ENCODE measurements around the gene PLCXD3. TPM values are rescaled to one million over a fixed set of nuclear protein-coding genes. Genes with fewer than 3 reads are reported as not detected.

Gene PLCXD3
- total and polyA plus RNA-seq, 2 of the 8 experiments (the other 6 are each of a cell fraction or from before 2014, with no cell fraction given) = 0.03 to 0.07 TPM

DNA sequence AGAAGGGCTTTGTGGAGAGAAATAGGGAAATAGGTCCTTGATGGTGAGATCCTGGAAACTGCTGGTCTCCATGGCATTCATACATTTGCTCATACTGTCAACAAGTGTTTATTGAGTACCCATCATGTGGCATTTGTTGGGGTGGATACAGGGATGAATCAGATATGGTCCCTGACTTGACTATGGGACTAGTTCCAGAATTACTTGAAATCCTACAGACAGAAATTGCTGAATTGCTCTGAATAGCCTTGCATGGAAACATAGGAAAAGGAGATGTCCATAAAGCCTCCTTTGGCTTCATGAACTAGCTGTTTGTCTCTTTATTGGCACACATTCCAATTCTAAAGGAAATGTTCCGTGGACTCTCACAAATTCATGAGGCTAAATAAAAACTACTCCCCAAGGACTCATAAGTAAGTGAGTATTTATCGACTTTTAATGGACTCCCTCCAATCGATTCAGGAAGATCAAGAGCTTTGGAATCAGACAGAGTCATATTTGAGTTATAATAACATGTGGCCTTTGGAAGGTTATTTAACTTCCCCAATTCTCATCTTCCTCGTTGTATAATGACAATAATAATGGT lies 174.7 kb downstream of the PLCXD3 start (continued):
- TF ChIP-seq, protein P1, sequence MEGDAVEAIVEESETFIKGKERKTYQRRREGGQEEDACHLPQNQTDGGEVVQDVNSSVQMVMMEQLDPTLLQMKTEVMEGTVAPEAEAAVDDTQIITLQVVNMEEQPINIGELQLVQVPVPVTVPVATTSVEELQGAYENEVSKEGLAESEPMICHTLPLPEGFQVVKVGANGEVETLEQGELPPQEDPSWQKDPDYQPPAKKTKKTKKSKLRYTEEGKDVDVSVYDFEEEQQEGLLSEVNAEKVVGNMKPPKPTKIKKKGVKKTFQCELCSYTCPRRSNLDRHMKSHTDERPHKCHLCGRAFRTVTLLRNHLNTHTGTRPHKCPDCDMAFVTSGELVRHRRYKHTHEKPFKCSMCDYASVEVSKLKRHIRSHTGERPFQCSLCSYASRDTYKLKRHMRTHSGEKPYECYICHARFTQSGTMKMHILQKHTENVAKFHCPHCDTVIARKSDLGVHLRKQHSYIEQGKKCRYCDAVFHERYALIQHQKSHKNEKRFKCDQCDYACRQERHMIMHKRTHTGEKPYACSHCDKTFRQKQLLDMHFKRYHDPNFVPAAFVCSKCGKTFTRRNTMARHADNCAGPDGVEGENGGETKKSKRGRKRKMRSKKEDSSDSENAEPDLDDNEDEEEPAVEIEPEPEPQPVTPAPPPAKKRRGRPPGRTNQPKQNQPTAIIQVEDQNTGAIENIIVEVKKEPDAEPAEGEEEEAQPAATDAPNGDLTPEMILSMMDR (IDR thresholded peaks at IDR 0.05; ENCODE audit: control extremely low read depth in 1 of 3, insufficient read depth in 1 of 3, low read depth in 1 of 3, low read length in 3 of 3) = no peak
- no peak for TF ChIP-seq ASH2L (IDR thresholded peaks at IDR 0.05; ENCODE audit: low read length)
- TF ChIP-seq, protein P2, sequence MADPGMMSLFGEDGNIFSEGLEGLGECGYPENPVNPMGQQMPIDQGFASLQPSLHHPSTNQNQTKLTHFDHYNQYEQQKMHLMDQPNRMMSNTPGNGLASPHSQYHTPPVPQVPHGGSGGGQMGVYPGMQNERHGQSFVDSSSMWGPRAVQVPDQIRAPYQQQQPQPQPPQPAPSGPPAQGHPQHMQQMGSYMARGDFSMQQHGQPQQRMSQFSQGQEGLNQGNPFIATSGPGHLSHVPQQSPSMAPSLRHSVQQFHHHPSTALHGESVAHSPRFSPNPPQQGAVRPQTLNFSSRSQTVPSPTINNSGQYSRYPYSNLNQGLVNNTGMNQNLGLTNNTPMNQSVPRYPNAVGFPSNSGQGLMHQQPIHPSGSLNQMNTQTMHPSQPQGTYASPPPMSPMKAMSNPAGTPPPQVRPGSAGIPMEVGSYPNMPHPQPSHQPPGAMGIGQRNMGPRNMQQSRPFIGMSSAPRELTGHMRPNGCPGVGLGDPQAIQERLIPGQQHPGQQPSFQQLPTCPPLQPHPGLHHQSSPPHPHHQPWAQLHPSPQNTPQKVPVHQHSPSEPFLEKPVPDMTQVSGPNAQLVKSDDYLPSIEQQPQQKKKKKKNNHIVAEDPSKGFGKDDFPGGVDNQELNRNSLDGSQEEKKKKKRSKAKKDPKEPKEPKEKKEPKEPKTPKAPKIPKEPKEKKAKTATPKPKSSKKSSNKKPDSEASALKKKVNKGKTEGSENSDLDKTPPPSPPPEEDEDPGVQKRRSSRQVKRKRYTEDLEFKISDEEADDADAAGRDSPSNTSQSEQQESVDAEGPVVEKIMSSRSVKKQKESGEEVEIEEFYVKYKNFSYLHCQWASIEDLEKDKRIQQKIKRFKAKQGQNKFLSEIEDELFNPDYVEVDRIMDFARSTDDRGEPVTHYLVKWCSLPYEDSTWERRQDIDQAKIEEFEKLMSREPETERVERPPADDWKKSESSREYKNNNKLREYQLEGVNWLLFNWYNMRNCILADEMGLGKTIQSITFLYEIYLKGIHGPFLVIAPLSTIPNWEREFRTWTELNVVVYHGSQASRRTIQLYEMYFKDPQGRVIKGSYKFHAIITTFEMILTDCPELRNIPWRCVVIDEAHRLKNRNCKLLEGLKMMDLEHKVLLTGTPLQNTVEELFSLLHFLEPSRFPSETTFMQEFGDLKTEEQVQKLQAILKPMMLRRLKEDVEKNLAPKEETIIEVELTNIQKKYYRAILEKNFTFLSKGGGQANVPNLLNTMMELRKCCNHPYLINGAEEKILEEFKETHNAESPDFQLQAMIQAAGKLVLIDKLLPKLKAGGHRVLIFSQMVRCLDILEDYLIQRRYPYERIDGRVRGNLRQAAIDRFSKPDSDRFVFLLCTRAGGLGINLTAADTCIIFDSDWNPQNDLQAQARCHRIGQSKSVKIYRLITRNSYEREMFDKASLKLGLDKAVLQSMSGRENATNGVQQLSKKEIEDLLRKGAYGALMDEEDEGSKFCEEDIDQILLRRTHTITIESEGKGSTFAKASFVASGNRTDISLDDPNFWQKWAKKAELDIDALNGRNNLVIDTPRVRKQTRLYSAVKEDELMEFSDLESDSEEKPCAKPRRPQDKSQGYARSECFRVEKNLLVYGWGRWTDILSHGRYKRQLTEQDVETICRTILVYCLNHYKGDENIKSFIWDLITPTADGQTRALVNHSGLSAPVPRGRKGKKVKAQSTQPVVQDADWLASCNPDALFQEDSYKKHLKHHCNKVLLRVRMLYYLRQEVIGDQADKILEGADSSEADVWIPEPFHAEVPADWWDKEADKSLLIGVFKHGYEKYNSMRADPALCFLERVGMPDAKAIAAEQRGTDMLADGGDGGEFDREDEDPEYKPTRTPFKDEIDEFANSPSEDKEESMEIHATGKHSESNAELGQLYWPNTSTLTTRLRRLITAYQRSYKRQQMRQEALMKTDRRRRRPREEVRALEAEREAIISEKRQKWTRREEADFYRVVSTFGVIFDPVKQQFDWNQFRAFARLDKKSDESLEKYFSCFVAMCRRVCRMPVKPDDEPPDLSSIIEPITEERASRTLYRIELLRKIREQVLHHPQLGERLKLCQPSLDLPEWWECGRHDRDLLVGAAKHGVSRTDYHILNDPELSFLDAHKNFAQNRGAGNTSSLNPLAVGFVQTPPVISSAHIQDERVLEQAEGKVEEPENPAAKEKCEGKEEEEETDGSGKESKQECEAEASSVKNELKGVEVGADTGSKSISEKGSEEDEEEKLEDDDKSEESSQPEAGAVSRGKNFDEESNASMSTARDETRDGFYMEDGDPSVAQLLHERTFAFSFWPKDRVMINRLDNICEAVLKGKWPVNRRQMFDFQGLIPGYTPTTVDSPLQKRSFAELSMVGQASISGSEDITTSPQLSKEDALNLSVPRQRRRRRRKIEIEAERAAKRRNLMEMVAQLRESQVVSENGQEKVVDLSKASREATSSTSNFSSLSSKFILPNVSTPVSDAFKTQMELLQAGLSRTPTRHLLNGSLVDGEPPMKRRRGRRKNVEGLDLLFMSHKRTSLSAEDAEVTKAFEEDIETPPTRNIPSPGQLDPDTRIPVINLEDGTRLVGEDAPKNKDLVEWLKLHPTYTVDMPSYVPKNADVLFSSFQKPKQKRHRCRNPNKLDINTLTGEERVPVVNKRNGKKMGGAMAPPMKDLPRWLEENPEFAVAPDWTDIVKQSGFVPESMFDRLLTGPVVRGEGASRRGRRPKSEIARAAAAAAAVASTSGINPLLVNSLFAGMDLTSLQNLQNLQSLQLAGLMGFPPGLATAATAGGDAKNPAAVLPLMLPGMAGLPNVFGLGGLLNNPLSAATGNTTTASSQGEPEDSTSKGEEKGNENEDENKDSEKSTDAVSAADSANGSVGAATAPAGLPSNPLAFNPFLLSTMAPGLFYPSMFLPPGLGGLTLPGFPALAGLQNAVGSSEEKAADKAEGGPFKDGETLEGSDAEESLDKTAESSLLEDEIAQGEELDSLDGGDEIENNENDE (IDR thresholded peaks at IDR 0.05; ENCODE audit: insufficient replicate concordance, low read length) = no peak
- TF ChIP-seq, protein P3, sequence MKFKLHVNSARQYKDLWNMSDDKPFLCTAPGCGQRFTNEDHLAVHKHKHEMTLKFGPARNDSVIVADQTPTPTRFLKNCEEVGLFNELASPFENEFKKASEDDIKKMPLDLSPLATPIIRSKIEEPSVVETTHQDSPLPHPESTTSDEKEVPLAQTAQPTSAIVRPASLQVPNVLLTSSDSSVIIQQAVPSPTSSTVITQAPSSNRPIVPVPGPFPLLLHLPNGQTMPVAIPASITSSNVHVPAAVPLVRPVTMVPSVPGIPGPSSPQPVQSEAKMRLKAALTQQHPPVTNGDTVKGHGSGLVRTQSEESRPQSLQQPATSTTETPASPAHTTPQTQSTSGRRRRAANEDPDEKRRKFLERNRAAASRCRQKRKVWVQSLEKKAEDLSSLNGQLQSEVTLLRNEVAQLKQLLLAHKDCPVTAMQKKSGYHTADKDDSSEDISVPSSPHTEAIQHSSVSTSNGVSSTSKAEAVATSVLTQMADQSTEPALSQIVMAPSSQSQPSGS (IDR thresholded peaks at IDR 0.05; ENCODE audit: low read length) = no peak
